C1 segment of cervical spinal cord (tissue), 14 donors: Measurements from ENCODE around the gene TCEAL8.

Source experiments
- DNase-seq, 14 donors: peaks; one replicate each; lab custom pipeline; 2025; lab: John Stamatoyannopoulos, UW

The TCEAL8 gene

DNA sequence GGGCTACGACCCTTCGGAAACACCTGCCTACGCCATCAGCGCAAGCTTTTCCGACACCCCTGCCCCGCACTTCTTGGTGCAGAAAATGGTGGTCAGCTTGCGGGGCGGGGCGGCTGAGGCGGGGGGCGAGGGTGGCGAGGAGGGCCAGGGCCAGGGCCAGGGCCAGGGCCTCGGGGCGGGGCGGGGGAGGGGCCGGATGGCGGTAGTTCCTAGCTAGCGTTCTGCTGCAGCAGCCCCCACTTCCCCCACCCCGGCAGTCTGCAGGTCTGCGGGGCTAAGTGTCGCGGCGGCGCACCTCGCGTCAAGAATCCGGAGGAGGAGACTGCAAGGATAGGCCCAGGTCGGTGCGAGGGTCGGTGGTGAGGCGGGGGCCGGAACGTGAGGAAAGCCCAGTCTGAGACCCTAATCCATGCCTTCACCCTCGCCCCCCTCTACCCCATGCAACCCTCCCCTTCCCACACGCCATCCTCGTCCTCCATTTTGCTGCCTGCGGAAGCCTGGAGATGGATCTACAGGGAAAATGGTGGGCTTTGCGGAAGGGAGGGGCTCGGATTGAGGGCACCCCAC is 39.4 kb downstream of the TCEAL8 start:
- peak in 7 of 14 donors; percentile 1 to 49 (median 38) for DNase-seq

DNA sequence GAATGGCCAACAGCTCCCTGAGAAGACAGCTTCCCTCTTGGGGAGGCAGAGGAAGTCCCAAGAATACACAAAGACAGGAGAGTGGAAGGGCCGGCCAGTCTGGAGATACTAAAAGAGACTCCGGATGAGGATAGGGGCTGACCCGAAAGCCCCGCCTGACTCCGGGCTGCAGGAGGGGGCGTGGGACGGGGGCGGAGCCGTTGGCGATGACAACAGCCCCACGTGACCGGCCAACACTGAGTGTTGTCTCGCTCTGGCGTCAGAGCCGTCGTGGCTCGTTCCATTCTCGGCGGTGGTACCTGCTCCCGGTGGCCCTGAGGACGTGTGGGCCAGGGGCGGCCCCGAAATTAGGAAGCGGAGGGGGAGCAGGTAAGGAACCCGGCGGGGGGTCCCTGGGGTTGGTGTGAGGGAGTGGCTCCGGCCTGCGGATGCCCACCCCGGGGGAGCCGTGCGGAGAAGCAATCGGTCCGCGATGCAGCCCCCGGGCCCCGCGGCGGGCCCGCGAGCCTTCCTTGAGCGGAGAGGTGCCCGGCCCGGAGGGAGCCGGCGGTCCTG is 40.0 kb downstream of the TCEAL8 start, which contains the start of gene BEX4:
Gene BEX4 (plus strand): TSS at position 239 of the 555 bp plus-strand sequence. CDS start 1,046 bp downstream, outside the sequence.
- DNase-seq = peak; percentile 13 to 79 (median 66)

DNA sequence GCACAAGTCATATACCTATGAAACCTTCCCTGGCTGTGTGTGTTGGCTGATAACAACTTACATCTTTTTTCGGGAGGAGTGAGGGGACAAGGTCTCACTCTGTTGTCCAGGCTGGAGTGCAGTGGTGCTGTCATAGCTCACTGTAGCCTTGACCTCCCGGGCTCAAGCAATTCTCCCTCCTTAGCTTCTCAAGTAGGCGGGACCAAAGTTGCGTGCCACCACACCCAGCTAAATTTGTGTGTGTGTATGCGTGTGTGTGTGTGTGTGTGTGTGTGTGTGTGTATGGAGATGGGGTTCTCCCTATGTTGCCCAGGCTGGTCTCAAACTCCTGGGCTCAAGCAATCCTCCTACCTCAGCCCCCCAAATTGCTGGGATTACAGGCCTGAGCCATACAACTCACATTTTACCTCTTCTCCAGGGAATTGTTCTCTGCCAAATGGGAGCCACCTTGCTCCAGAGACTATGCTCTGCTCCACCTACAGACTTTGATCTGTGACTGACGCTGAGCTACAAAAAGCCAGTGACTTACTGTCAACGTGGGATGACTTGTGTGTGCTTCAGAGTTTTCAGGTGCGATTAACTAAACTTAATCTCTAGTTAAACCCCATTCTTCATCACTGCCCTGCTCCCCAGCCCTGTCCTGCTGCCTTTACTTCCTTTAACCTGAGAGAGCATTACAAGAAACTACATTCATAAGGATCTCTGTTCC is 42.1 kb downstream of the TCEAL8 start:
- DNase-seq = no peak

DNA sequence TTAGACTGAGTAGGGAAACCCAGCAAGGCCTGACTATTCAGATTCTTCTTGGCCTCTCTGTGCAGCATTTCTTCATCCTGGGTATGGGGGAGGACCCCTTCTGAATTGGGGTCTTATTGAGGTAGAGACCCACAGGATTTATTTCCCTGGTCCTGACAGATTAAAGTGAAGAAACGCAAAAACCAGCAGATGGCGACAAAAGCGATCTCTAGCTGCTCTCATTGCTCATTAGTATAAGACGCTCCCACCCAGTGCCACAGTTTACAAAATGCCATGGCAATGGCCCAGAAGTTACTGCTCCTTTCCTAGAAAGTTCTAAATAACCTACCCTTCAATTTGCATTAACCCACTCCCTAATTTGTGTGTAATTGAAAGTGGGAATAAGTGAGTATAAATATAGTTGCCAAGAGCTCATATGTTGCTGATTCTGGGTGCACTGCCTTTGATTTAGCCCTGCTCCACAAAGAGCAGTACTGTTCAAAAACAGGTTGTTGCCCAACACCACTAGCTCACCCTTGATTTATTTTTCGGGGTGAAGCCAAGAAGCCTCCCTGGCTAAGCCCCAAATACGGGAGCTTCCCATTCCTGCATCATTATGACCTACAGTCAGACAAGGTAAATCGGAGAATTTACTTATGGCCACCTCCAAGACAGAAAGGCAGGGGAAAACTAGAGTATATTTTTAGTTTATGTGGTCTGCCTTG is 43.8 kb downstream of the TCEAL8 start:
- DNase-seq = peak in 8 of 14 donors; percentile 0 to 22 (median 10)

DNA sequence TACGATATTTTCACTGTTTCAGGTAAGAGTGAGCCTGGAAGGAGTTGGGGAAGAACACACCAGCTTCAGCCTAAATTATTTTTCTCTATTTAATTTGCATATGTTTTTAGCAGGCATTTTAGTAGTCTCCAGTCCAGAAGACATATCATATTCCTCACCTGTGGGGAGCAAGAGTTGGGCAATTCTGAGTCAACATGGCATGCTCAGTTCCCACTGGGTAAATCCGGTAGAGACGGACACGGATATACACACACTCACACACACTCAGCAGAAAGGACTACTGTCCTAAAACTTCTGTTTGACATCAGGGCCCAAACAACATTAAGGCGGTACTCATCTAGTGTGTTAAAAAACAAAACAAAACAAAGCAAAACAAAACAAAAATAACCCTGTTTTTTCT is 44.9 kb downstream of the TCEAL8 start:
- DNase-seq = no peak
